Stimulated activated naive B cell treated with anti-CD40 and anti-IgM and Interleukin-4, amounts not matched to agents 10 μg/mL and 1 μg/mL and 100 μg/mL, for 72 hours (primary cell): ENCODE data around the gene HOXB8.
A peak's percentile ranks its signal among the peaks of the same experiment; 100 is the strongest.

Experiments used
- ATAC-seq, 2 donors: fragments of 150-1000 bp; cut with Tn5 transposase; replicated peaks; 2 replicates each; pipeline ENCODE4 v1.10.0; 2021; ENCODE audit warnings: moderate library complexity in 1 of 2
- DNase-seq: peaks from one replicate; pipeline ENCODE4 v3.0.0; 2021
- H3K27ac Mint-ChIP-seq: one replicate; pipeline ENCODE4 v1.8.0; 2022; ENCODE audit warnings: mild to moderate bottlenecking, mixed read lengths
- H3K27me3 Mint-ChIP-seq, 2 donors: one replicate each; pipeline ENCODE4 v1.8.0; 2022; ENCODE audit warnings: mixed read lengths in 2 of 2
- H3K36me3 Mint-ChIP-seq, 2 donors: one replicate each; pipeline ENCODE4 v1.8.0; 2022; ENCODE audit warnings: mixed read lengths in 2 of 2, mild to moderate bottlenecking in 1 of 2
- H3K4me1 Mint-ChIP-seq, 2 donors: one replicate each; pipeline ENCODE4 v1.8.0; 2022; ENCODE audit warnings: mixed read lengths in 2 of 2, mild to moderate bottlenecking in 1 of 2
- H3K4me3 Mint-ChIP-seq, 2 donors: one replicate each; pipeline ENCODE4 v1.8.0; 2022; ENCODE audit warnings: mild to moderate bottlenecking in 2 of 2, mixed read lengths in 2 of 2, moderate library complexity in 1 of 2
- H3K9me3 Mint-ChIP-seq, 2 donors: one replicate each; pipeline ENCODE4 v1.8.0; 2022; ENCODE audit warnings: mixed read lengths in 2 of 2, mild to moderate bottlenecking in 1 of 2

HOXB8 gene

GRCh38 chr17:48642059-48642842 lies 27.2 kb upstream of the HOXB8 start:
- ATAC-seq (no peak), DNase-seq (no peak)
- Mint-ChIP-seq H3K9me3 (no peaks in the 10 kb centered on the region), H3K27me3 (peaks cover 79 to 80% of the 10 kb centered on the region in 2 donors), H3K4me3 (peak overlapping the region in 1 of 2 donors; percentile 60), H3K36me3 (peaks cover 0 to 7% of the 10 kb centered on the region in 2 donors), H3K4me1 (peaks cover 21 to 31% of the 10 kb centered on the region in 2 donors), H3K27ac (peak overlapping the region; percentile 37)

DNA sequence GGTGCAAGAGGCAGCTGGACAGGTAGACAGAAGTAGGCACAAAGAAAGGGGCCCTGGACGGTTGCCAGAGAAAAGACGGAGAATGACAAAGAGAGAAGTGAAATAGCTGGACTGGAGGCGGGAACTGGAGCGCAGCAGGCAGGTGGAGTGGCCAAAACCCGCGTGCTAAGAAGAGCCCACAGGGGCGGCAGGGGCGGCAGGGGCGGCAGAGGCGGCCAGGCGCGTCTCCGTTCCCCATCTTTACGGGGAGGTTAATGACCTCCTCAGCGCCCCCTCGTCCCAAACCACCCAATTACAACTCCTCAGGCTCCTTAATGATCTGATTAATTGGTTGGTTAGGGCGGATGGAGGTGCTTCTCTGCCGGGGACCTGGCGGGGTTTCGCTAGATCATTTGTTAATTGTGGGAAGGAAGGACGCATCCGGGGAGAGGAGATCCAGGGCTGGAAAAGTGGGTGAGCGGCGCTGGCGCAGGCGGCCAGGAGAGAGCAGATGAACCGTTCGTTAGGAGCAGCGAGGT lies 26.5 kb upstream of the HOXB8 start:
- Mint-ChIP-seq H3K27ac (peak overlapping the region; percentile 37), H3K36me3 (peaks cover 2 to 7% of the 10 kb centered on the region in 2 donors), H3K9me3 (no peaks in the 10 kb centered on the region), H3K4me3 (peak overlapping the region; percentile 35 to 60), H3K4me1 (peaks cover 19 to 29% of the 10 kb centered on the region in 2 donors), H3K27me3 (peaks cover 79 to 80% of the 10 kb centered on the region in 2 donors)
- ATAC-seq: no peak
- no peak for DNase-seq

- Mint-ChIP-seq H3K27me3 (peaks cover 78 to 79% of the 10 kb centered on the region in 2 donors), H3K9me3 (no peaks in the 10 kb centered on the region), H3K4me3 (no peak overlapping the region), H3K27ac (no peak overlapping the region), H3K36me3 (peaks cover 2 to 7% of the 10 kb centered on the region in 2 donors), H3K4me1 (peaks cover 14 to 28% of the 10 kb centered on the region in 2 donors)
- no peak for DNase-seq
- ATAC-seq: no peak
Measured at GRCh38 chr17:48640858-48641180, 25.7 kb upstream of the HOXB8 start.

GRCh38 chr17:48639982-48640857 lies 25.1 kb upstream of the HOXB8 start:
- Mint-ChIP-seq H3K4me3 (no peak overlapping the region), H3K9me3 (no peaks in the 10 kb centered on the region), H3K4me1 (peaks cover 14 to 28% of the 10 kb centered on the region in 2 donors), H3K27me3 (peaks cover 79% of the 10 kb centered on the region in 2 donors), H3K27ac (no peak overlapping the region), H3K36me3 (peaks cover 2 to 7% of the 10 kb centered on the region in 2 donors)
- no peak for ATAC-seq
- no peak for DNase-seq

GRCh38 chr17:48639136-48639535 lies 24.0 kb upstream of the HOXB8 start:
- Mint-ChIP-seq H3K4me1 (peaks cover 14 to 28% of the 10 kb centered on the region in 2 donors), H3K36me3 (peaks cover 2 to 7% of the 10 kb centered on the region in 2 donors), H3K9me3 (no peaks in the 10 kb centered on the region), H3K4me3 (no peak overlapping the region), H3K27ac (no peak overlapping the region), H3K27me3 (peaks cover 79 to 81% of the 10 kb centered on the region in 2 donors)
- no peak for ATAC-seq
- DNase-seq: no peak

DNA sequence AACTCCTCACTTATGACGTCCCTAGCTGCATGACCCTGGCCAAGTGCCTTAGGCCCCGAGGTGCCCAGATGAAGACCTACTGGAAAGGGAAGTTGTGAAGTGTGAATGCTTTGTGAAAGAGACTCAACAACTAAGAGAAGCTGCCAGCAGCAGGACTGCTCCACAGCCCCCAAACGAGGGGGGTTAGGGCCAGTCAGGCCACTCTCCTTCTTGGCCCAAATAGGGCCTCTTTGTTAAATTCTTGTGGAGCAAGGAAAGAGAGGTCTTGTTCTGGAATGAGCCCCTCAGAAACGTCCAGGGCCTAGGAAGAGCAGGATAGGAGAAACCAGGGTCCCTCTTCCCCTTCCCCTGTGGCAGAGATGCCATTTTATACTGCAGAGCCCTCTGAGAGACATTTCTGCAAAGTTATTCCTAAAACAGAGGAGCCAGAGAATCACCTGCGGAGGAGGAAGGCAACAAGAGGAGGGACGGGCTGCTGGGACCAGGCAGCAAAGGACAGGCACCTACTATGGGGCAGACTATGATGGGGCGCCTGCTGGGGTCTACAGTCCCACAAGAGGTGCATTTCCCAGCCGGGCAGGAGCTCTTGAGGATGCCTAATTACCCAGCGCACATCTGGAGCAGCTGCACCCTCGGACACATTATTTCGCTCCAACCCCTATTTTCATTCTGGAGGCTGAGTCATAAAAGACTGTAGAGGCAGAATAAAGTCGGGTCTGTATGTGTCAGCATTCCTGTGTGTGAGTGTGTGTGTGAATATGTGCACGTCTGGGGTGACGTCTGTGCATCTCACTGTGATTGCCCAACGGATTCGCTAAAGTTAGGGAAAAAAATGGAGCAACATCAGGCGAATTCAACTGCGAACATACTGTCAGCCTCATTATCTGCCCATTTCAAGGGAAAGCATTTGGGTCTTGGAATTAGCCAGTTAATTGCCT lies 22.5 kb upstream of the HOXB8 start:
- H3K27ac Mint-ChIP-seq: no peak overlapping the region
- DNase-seq (no peak), ATAC-seq (no peak)
- peaks cover 2 to 7% of the 10 kb centered on the region in 2 donors for H3K36me3 Mint-ChIP-seq
- H3K4me1 Mint-ChIP-seq: peaks cover 14 to 25% of the 10 kb centered on the region in 2 donors
- no peaks in the 10 kb centered on the region for H3K9me3 Mint-ChIP-seq
- H3K4me3 Mint-ChIP-seq: no peak overlapping the region
- H3K27me3 Mint-ChIP-seq: peaks cover 79 to 82% of the 10 kb centered on the region in 2 donors

- peak; percentile 59 for DNase-seq
- Mint-ChIP-seq H3K27me3 (peaks cover 77 to 82% of the 10 kb centered on the region in 2 donors), H3K4me1 (peaks cover 6 to 13% of the 10 kb centered on the region in 2 donors), H3K4me3 (peak overlapping the region in 1 of 2 donors; percentile 25), H3K9me3 (no peaks in the 10 kb centered on the region), H3K27ac (peak overlapping the region; percentile 71), H3K36me3 (peaks cover 2% of the 10 kb centered on the region in 2 donors)
- peak; percentile 65 to 82 for ATAC-seq
Measured at GRCh38 chr17:48636177-48637018, 21.3 kb upstream of the HOXB8 start.

GRCh38 chr17:48634493-48635208 lies 19.6 kb upstream of the HOXB8 start:
- Mint-ChIP-seq H3K4me3 (peak overlapping the region in 1 of 2 donors; percentile 75), H3K27ac (peak overlapping the region; percentile 42), H3K36me3 (peaks cover 0 to 2% of the 10 kb centered on the region in 2 donors), H3K27me3 (peaks cover 81 to 87% of the 10 kb centered on the region in 2 donors), H3K9me3 (no peaks in the 10 kb centered on the region), H3K4me1 (peaks cover 3 to 10% of the 10 kb centered on the region in 2 donors)
- DNase-seq: no peak
- ATAC-seq: no peak

GRCh38 chr17:48633266-48633677 lies 18.2 kb upstream of the HOXB8 start:
- H3K27me3 Mint-ChIP-seq: peaks cover 86 to 97% of the 10 kb centered on the region in 2 donors
- H3K36me3 Mint-ChIP-seq: peaks cover 0 to 2% of the 10 kb centered on the region in 2 donors
- no peaks in the 10 kb centered on the region for H3K9me3 Mint-ChIP-seq
- no peak overlapping the region for H3K27ac Mint-ChIP-seq
- no peak overlapping the region for H3K4me3 Mint-ChIP-seq
- DNase-seq: no peak
- ATAC-seq: no peak
- peaks cover 3 to 10% of the 10 kb centered on the region in 2 donors for H3K4me1 Mint-ChIP-seq

GRCh38 chr17:48632579-48633265 lies 17.6 kb upstream of the HOXB8 start:
- Mint-ChIP-seq H3K27ac (no peak overlapping the region), H3K4me3 (peak overlapping the region; percentile 3 to 31), H3K27me3 (peaks cover 88 to 97% of the 10 kb centered on the region in 2 donors), H3K4me1 (peaks cover 3 to 10% of the 10 kb centered on the region in 2 donors), H3K9me3 (no peaks in the 10 kb centered on the region), H3K36me3 (peaks cover 0 to 2% of the 10 kb centered on the region in 2 donors)
- ATAC-seq (no peak), DNase-seq (no peak)

- peaks cover 84 to 97% of the 10 kb centered on the region in 2 donors for H3K27me3 Mint-ChIP-seq
Measured at GRCh38 chr17:48631693-48632578, 16.8 kb upstream of the HOXB8 start.

More at GRCh38 chr17:48631693-48632578, 16.8 kb upstream of the HOXB8 start:
- ATAC-seq (no peak), DNase-seq (no peak)
- Mint-ChIP-seq H3K4me3 (no peak overlapping the region), H3K36me3 (peaks cover 0 to 2% of the 10 kb centered on the region in 2 donors), H3K27ac (no peak overlapping the region), H3K4me1 (peaks cover 3 to 11% of the 10 kb centered on the region in 2 donors), H3K9me3 (no peaks in the 10 kb centered on the region)
